Transverse colon (tissue), 4 donors: Measurements from ENCODE around the gene OBSL1. TPM values are rescaled to one million over a fixed set of nuclear protein-coding genes. Genes with fewer than 3 reads are reported as not detected.
A peak's percentile ranks its signal among the peaks of the same experiment; 100 is the strongest.

Experiments
- DNase-seq: peaks from one replicate; pipeline ENCODE4 v3.0.0-alpha.2; 2019
- H3K27ac ChIP-seq, 4 donors: fragments of 200-600 bp; sonication (generic); 2 replicates each; pipeline ENCODE4 v1.5.1; 2016 to 2018; ENCODE audit warnings: inconsistent platforms in 4 of 4
- H3K27me3 ChIP-seq: fragments of 200-600 bp; sonication (generic); 2 replicates; pipeline ENCODE4 v1.5.1; 2017; ENCODE audit warnings: inconsistent platforms
- H3K36me3 ChIP-seq, 4 donors: fragments of 200-600 bp; sonication (generic); 2 replicates each; pipeline ENCODE4 v1.5.1; 2017 to 2019; ENCODE audit warnings: inconsistent platforms in 4 of 4
- H3K4me1 ChIP-seq, 4 donors: fragments of 200-600 bp; sonication (generic); 2 replicates each; pipeline ENCODE4 v1.5.1; 2017 to 2020; ENCODE audit warnings: inconsistent platforms in 4 of 4
- H3K4me3 ChIP-seq, 4 donors: fragments of 200-600 bp; sonication (generic); 1 replicate in 1 of 4; 2 replicates in 3 of 4; pipeline versions ENCODE4 v1.5.1 to v1.6.1; 2017 to 2019; ENCODE audit warnings: inconsistent platforms in 4 of 4
- H3K9me3 ChIP-seq, 2 donors: fragments of 200-600 bp; sonication (generic); 2 replicates each; pipeline ENCODE4 v1.5.1; 2017 to 2019; ENCODE audit warnings: inconsistent platforms in 2 of 2
- CTCF ChIP-seq, 5 experiments: fragments of 200-600 bp in 3 of 5; fragments of 450-650 bp in 2 of 5; sonication (generic) in 3 of 5; IDR thresholded peaks; 1 replicate in 2 of 5; 2 replicates in 3 of 5; pipeline ENCODE4 v1.5.1; 2016 to 2017; ENCODE audit warnings: antibody characterized with exemption in 5 of 5, inconsistent platforms in 3 of 5, mild to moderate bottlenecking in 2 of 5, moderate library complexity in 1 of 5
- EP300 ChIP-seq: sonication (generic); formaldehyde crosslinking; IDR thresholded peaks from one replicate; pipeline ENCODE4 v1.6.1; 2017; ENCODE audit warnings: antibody characterized with exemption, low read depth
- POLR2A ChIP-seq: fragments of 450-650 bp; IDR thresholded peaks from one replicate; pipeline ENCODE4 v1.6.1; 2016; ENCODE audit warnings: antibody characterized with exemption, mild to moderate bottlenecking, moderate library complexity
- POLR2AphosphoS5 ChIP-seq, 3 donors: sonication (generic); formaldehyde crosslinking; IDR thresholded peaks; one replicate each; pipeline ENCODE4 v1.6.1; 2016; ENCODE audit warnings: antibody characterized with exemption in 3 of 3
- WGBS, 2 donors: methylation state at CpG; one replicate each; pipeline ENCODE4 v1.1.5; 2018; ENCODE audit warnings: low coverage in 1 of 2; 5-methylcytosine and 5-hydroxymethylcytosine counted together
- in situ Hi-C, 4 donors: fragments of 200-750 bp; cut with MboI; loops; one replicate each; pipeline versions ENCODE4 v1.15.0 to v1.15.1; 2017; ENCODE audit warnings: low sequenced_read_pairs in 3 of 4, low pct_ligation_motif_present in 1 of 4, low pct_unique_long_range_greater_than_20kb in 1 of 4
- intact Hi-C: fragments of 100-400 bp; cut with DNase I; formaldehyde crosslinking; loops from one replicate; pipeline ENCODE4 v1.15.1; 2023; ENCODE audit warnings: low total_unique reads
- total RNA-seq, 4 donors: library from RNA; depleted of rRNA; stranded (reverse); fragments of >200 nt; gene quantifications; one replicate each; pipeline ENCODE4 v1.1.0, GENCODE V29; 2016

Gene OBSL1
- total RNA-seq, 4 donors from 2014 or later = 18.1 to 57.2 (median 19.0) TPM

- TF ChIP-seq POLR2A = no peak
- no peak for TF ChIP-seq POLR2AphosphoS5 (IDR thresholded peaks at IDR 0.05)
- no peak for TF ChIP-seq CTCF (IDR thresholded peaks at IDR 0.05)
- TF ChIP-seq EP300 = no peak
- Histone ChIP-seq H3K9me3 (no peaks in the 10 kb centered on the region), H3K4me1 (peaks cover 0 to 2% (median 0%) of the 10 kb centered on the region in 4 donors), H3K27ac (no peak overlapping the region), H3K36me3 (peaks cover 0 to 52% (median 19%) of the 10 kb centered on the region in 4 donors), H3K4me3 (no peak overlapping the region), H3K27me3 (no peaks in the 10 kb centered on the region)
- intact Hi-C loops = no loop called here
- no peak for DNase-seq
- in situ Hi-C loops = no loop called here
- 83 to 90% methylated on average over 5 of the region's 5 CpGs for WGBS, 2 donors
Observed at GRCh38 chr2:219603771-219604170, 32.4 kb upstream of the OBSL1 start.

- in situ Hi-C loops = no loop called here
- no peaks in the 10 kb centered on the region for H3K27me3 ChIP-seq
- H3K36me3 ChIP-seq = peaks cover 0 to 20% (median 10%) of the 10 kb centered on the region in 4 donors
- TF ChIP-seq POLR2AphosphoS5 (IDR thresholded peaks at IDR 0.05) (no peak), CTCF (IDR thresholded peaks at IDR 0.05) (no peak), EP300 (no peak), POLR2A (no peak)
- peak overlapping the region; percentile 17 to 97 (median 54) for H3K4me3 ChIP-seq
- intact Hi-C loops = no loop called here
- H3K9me3 ChIP-seq = no peaks in the 10 kb centered on the region
- peak overlapping the region; percentile 92 to 95 (median 93) for H3K27ac ChIP-seq
- peaks cover 5 to 15% (median 8%) of the 10 kb centered on the region in 4 donors for H3K4me1 ChIP-seq
- WGBS, 2 donors = 28 to 79% methylated on average over 2 to 9 of the region's 9 CpGs
- no peak for DNase-seq
Observed at GRCh38 chr2:219598308-219599078, 27.2 kb upstream of the OBSL1 start.

GRCh38 chr2:219597552-219598307 lies 26.4 kb upstream of the OBSL1 start, which contains the start of gene STK11IP:
Gene STK11IP, plus strand, starts transcription at chr2:219597857. Its CDS starts 263 bp downstream, at chr2:219598120.
- Histone ChIP-seq H3K4me1 (peaks cover 5 to 15% (median 8%) of the 10 kb centered on the region in 4 donors), H3K4me3 (peak within 1 kb of the TSS; percentile 48 to 97 (median 64)), H3K27ac (peak within 1 kb of the TSS; percentile 92 to 95 (median 93)), H3K36me3 (peaks cover 0 to 20% (median 6%) of the 10 kb centered on the region in 4 donors), H3K27me3 (no peaks in the 10 kb centered on the region), H3K9me3 (no peaks in the 10 kb centered on the region)
- intact Hi-C loops (loop anchor here (2.0 kb wide), 1 partner anchor 27 kb away; the partner anchor contains the start of gene OBSL1), in situ Hi-C loops (no loop called here)
- TF ChIP-seq EP300 = no peak
- TF ChIP-seq POLR2A = peak; percentile 95
- peak; percentile 73 to 87 (median 82) for TF ChIP-seq POLR2AphosphoS5 (IDR thresholded peaks at IDR 0.05)
- peak; percentile 97 for DNase-seq
- whole genome bisulfite sequencing, 2 donors = 1% methylated on average over 57 of the region's 57 CpGs; no CpG with 5 or more reads in 1 of the 2 donors

GRCh38 chr2:219596954-219597551 lies 25.7 kb upstream of the OBSL1 start:
- Histone ChIP-seq H3K9me3 (no peaks in the 10 kb centered on the region), H3K27me3 (no peaks in the 10 kb centered on the region), H3K36me3 (peaks cover 0 to 13% (median 3%) of the 10 kb centered on the region in 4 donors), H3K27ac (peak overlapping the region; percentile 92 to 95 (median 93)), H3K4me3 (peak overlapping the region; percentile 48 to 97 (median 64)), H3K4me1 (peaks cover 5 to 15% (median 8%) of the 10 kb centered on the region in 4 donors)
- WGBS, 2 donors = 10 to 13% methylated on average over 19 of the region's 19 CpGs
- TF ChIP-seq POLR2A (no peak), CTCF (IDR thresholded peaks at IDR 0.05) (no peak), EP300 (no peak), POLR2AphosphoS5 (IDR thresholded peaks at IDR 0.05) (no peak)
- intact Hi-C loops (loop anchor here (2.0 kb wide), 1 partner anchor 26 kb away; the partner anchor contains the start of gene OBSL1), in situ Hi-C loops (no loop called here)
- DNase-seq = no peak
